H9 (cell line): ENCODE data around the gene CHADL. TPM values are rescaled to one million over a fixed set of nuclear protein-coding genes. Genes with fewer than 3 reads are reported as not detected.

ENCODE experiments used
- DNase-seq: peaks from one replicate; pipeline ENCODE4 v3.0.0-alpha.2; 2017
- H2AFZ ChIP-seq: one replicate; pipeline ENCODE4 v1.6.1; 2013; ENCODE audit warnings: mild to moderate bottlenecking, low read length, control low read depth, moderate library complexity
- H2AK5ac ChIP-seq: 2 replicates; pipeline ENCODE4 v1.6.1; 2013; ENCODE audit warnings: low read length, control low read depth, mixed read lengths; ENCODE audit not compliant: insufficient read length
- H2BK120ac ChIP-seq: one replicate; pipeline ENCODE4 v1.6.1; 2013; ENCODE audit warnings: low read depth, mild to moderate bottlenecking, low read length, control low read depth, inconsistent platforms; ENCODE audit not compliant: poor library complexity, severe bottlenecking
- H2BK12ac ChIP-seq: 2 replicates; pipeline ENCODE4 v1.6.1; 2013; ENCODE audit warnings: low read length, control low read depth, mixed read lengths, low read depth; ENCODE audit not compliant: insufficient read length
- H2BK15ac ChIP-seq: 2 replicates; pipeline ENCODE4 v1.6.1; 2013; ENCODE audit warnings: low read depth, low read length, control low read depth
- H2BK20ac ChIP-seq: one replicate; pipeline ENCODE4 v1.6.1; 2013; ENCODE audit warnings: low read depth, mild to moderate bottlenecking, low read length, control low read depth, inconsistent platforms; ENCODE audit not compliant: poor library complexity, severe bottlenecking
- H2BK5ac ChIP-seq: 2 replicates; pipeline ENCODE4 v1.6.1; 2013; ENCODE audit warnings: low read length, control low read depth, mixed read lengths; ENCODE audit not compliant: insufficient read length
- H3K14ac ChIP-seq: 2 replicates; pipeline ENCODE4 v1.6.1; 2013; ENCODE audit warnings: low read length, control low read depth; ENCODE audit not compliant: insufficient read depth
- H3K18ac ChIP-seq: 2 replicates; pipeline ENCODE4 v1.6.1; 2013; ENCODE audit warnings: low read depth, mild to moderate bottlenecking, mixed read lengths, low read length, control low read depth; ENCODE audit not compliant: insufficient read length
- H3K23ac ChIP-seq: 2 replicates; pipeline ENCODE4 v1.6.1; 2013; ENCODE audit warnings: low read length, control low read depth, mixed read lengths, low read depth; ENCODE audit not compliant: insufficient read length
- H3K23me2 ChIP-seq: 2 replicates; pipeline ENCODE4 v1.6.1; 2013; ENCODE audit warnings: low read depth, mild to moderate bottlenecking, mixed read lengths, low read length, control low read depth; ENCODE audit not compliant: insufficient read length, poor library complexity, severe bottlenecking
- H3K27ac ChIP-seq: 2 replicates; pipeline ENCODE4 v1.5.1; 2013; ENCODE audit warnings: low read length, control low read depth, mixed read lengths, low read depth; ENCODE audit not compliant: insufficient read length
- H3K27me3 ChIP-seq: 2 replicates; pipeline ENCODE4 v1.6.1; 2013; ENCODE audit warnings: low read length, control low read depth, inconsistent platforms; ENCODE audit not compliant: insufficient read depth
- H3K4ac ChIP-seq: 2 replicates; pipeline ENCODE4 v1.6.1; 2013; ENCODE audit warnings: low read depth, mild to moderate bottlenecking, control low read depth, inconsistent platforms, low read length, moderate library complexity
- H3K4me1 ChIP-seq: 2 replicates; pipeline ENCODE4 v1.6.1; 2013; ENCODE audit warnings: low read length, control low read depth, inconsistent platforms; ENCODE audit not compliant: insufficient read depth
- H3K4me2 ChIP-seq: 2 replicates; pipeline ENCODE4 v1.6.1; 2013; ENCODE audit warnings: low read length, control low read depth, mixed read lengths; ENCODE audit not compliant: insufficient read length, insufficient read depth
- H3K56ac ChIP-seq: 2 replicates; pipeline ENCODE4 v1.6.1; 2013; ENCODE audit warnings: low read depth, mild to moderate bottlenecking, mixed read lengths, low read length, control low read depth; ENCODE audit not compliant: insufficient read length
- H3K79me1 ChIP-seq: 2 replicates; pipeline ENCODE4 v1.6.1; 2013; ENCODE audit warnings: low read depth, mild to moderate bottlenecking, moderate library complexity, low read length, control low read depth, inconsistent platforms; ENCODE audit not compliant: insufficient read depth, poor library complexity, severe bottlenecking
- H3K79me2 ChIP-seq: 2 replicates; pipeline ENCODE4 v1.6.1; 2013; ENCODE audit warnings: low read length, control low read depth, inconsistent platforms; ENCODE audit not compliant: insufficient read depth
- H3K9ac ChIP-seq: 2 replicates; pipeline ENCODE4 v1.6.1; 2013; ENCODE audit warnings: low read length, control low read depth, mixed read lengths; ENCODE audit not compliant: insufficient read length; ENCODE audit errors: extremely low read depth
- H3K9me3 ChIP-seq: one replicate; pipeline ENCODE4 v1.6.1; 2013; ENCODE audit warnings: low read depth, low read length, inconsistent platforms; ENCODE audit not compliant: control insufficient read depth
- H3T11ph ChIP-seq: one replicate; pipeline ENCODE4 v1.6.1; 2013; ENCODE audit warnings: mild to moderate bottlenecking, low read length, control low read depth, inconsistent platforms
- H4K20me1 ChIP-seq: one replicate; pipeline ENCODE4 v1.6.1; 2013; ENCODE audit not compliant: control insufficient read depth, insufficient read length, insufficient read depth
- H4K5ac ChIP-seq: 2 replicates; pipeline ENCODE4 v1.6.1; 2013; ENCODE audit warnings: low read depth, mild to moderate bottlenecking, mixed read lengths, low read length, control low read depth; ENCODE audit not compliant: insufficient read length
- H4K8ac ChIP-seq: replicated peaks from 2 replicates; pipeline ENCODE4 v1.6.1; 2013; ENCODE audit warnings: low read length, control low read depth, mixed read lengths, low read depth; ENCODE audit not compliant: insufficient read length
- H4K91ac ChIP-seq: 2 replicates; pipeline ENCODE4 v1.6.1; 2013; ENCODE audit warnings: low read depth, mild to moderate bottlenecking, moderate library complexity, mixed read lengths, low read length, control low read depth; ENCODE audit not compliant: insufficient read length
- H3K27ac Mint-ChIP-seq, 3 experiments: 2 replicates in 2 of 3; 3 replicates in 1 of 3; pipeline ENCODE4 v1.8.0; 2020 to 2021; ENCODE audit warnings: mixed read lengths in 3 of 3, mild to moderate bottlenecking in 1 of 3, moderate library complexity in 1 of 3
- H3K27me3 Mint-ChIP-seq: 2 replicates; pipeline ENCODE4 v1.8.0; 2021; ENCODE audit warnings: low read depth, mild to moderate bottlenecking, moderate library complexity, mixed read lengths
- H3K36me3 Mint-ChIP-seq, 3 experiments: 2 replicates in 2 of 3; 3 replicates in 1 of 3; pipeline ENCODE4 v1.8.0; 2020 to 2021; ENCODE audit warnings: low read depth in 3 of 3, mixed read lengths in 3 of 3; ENCODE audit not compliant: insufficient read depth in 1 of 3
- H3K4me1 Mint-ChIP-seq, 2 experiments: 2 replicates each; pipeline ENCODE4 v1.8.0; 2020; ENCODE audit warnings: mixed read lengths in 2 of 2
- H3K4me3 Mint-ChIP-seq, 2 experiments: 2 replicates in 1 of 2; 3 replicates in 1 of 2; pipeline ENCODE4 v1.8.0; 2020 to 2021; ENCODE audit warnings: mild to moderate bottlenecking in 2 of 2, mixed read lengths in 2 of 2, moderate library complexity in 1 of 2
- H3K9me3 Mint-ChIP-seq, 2 experiments: 2 replicates in 1 of 2; 3 replicates in 1 of 2; pipeline ENCODE4 v1.8.0; 2020; ENCODE audit warnings: mild to moderate bottlenecking in 2 of 2, mixed read lengths in 2 of 2, moderate library complexity in 1 of 2
- CTCF ChIP-seq: fragments of 200-600 bp; sonication (generic); conservative IDR thresholded peaks from 3 replicates; pipeline ENCODE4 v1.8.0; 2021; ENCODE audit warnings: antibody characterized with exemption, mild to moderate bottlenecking
- WGBS: extraction: QIAGEN DNeasy Blood & Tissue Kit; methylation state at CpG from one replicate; pipeline ENCODE4 v1.1.7; 2013; ENCODE audit warnings: missing lambda C conversion rate, low lambda C conversion rate, mixed read lengths; ENCODE audit not compliant: insufficient read length; ENCODE audit errors: extremely low coverage; 5-methylcytosine and 5-hydroxymethylcytosine counted together
- total RNA-seq: library from RNA; stranded (reverse); gene quantifications from 2 replicates; pipeline ENCODE4 v1.2.1, GENCODE V29; 2021

Gene CHADL
- total RNA-seq, 1 experiment from 2014 or later = 1.6 TPM

DNA sequence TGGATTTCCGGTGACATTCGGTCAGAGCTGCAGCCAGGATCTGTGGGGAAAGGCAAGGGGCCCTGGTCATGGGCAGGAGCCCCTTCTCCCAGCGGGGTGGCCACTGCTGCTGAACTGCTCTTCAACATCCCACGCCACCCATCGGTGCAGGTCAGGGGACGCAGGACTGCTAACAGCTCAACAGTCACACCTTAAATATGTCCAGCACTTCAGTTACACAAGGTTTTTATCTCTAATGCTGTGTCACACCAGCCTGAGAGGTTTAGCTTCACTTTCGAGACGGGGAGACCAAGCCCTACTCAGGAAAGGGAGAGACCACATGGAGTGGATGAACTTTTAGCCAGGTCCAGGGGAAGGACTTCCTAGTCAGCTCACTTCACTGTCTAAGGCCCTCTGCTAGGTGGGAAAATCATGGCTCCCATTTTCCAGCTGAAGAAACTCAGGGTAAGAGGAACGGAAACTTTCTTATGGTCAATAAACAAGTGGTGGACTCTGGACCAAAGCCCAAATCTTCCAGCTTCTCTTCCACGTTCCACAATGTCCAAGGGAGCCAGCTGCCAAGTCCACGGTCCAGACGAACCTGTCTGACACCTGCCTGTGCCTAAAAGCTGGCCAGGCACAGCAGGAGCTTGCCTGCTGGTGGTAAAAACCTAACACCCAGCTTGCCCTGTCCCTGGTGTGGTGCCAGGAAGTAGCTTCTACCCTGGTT lies 21.0 kb upstream of the CHADL start:
- Mint-ChIP-seq H3K4me3 (no peak overlapping the region), H3K27ac (peak overlapping the region in 1 of 3 experiments; percentile 53; a peak in 1 of 7 replicates), H3K4me1 (peaks cover 6 to 17% of the 10 kb centered on the region in 2 experiments; a peak in 3 of 4 replicates), H3K36me3 (peaks cover 67 to 98% (median 94%) of the 10 kb centered on the region in 3 experiments), H3K9me3 (no peaks in the 10 kb centered on the region), H3K27me3 (no peaks in the 10 kb centered on the region)
- Histone ChIP-seq H3K9ac (no peak overlapping the region), H3K9me3 (no peaks in the 10 kb centered on the region), H2BK5ac (no peak overlapping the region), H3K23me2 (no peaks in the 10 kb centered on the region), H2AFZ (no peak overlapping the region), H3K27me3 (no peaks in the 10 kb centered on the region), H2AK5ac (no peak overlapping the region), H2BK12ac (no peak overlapping the region), H4K5ac (no peak overlapping the region), H3K79me1 (no peaks in the 10 kb centered on the region), H3K18ac (no peak overlapping the region), H3K27ac (no peak overlapping the region), H2BK20ac (no peak overlapping the region), H2BK15ac (no peak overlapping the region), H4K20me1 (no peaks in the 10 kb centered on the region), H3K79me2 (no peaks in the 10 kb centered on the region), H4K8ac (no peak overlapping the region), H2BK120ac (no peak overlapping the region), H3K14ac (no peak overlapping the region), H3T11ph (no peak overlapping the region), H3K4me2 (no peak overlapping the region), H3K4ac (no peak overlapping the region), H3K56ac (no peak overlapping the region), H3K23ac (no peak overlapping the region), H3K4me1 (no peaks in the 10 kb centered on the region), H4K91ac (no peak overlapping the region)
- TF ChIP-seq CTCF = no peak
- no peak for DNase-seq
- WGBS = no CpG with 5 or more reads among the region's 12 CpGs
